ENCODE measurements around the gene RGN.
"Not testable (repeated sequence)": the region's sequence is repeated elsewhere in the genome, so short reads cannot be mapped to it uniquely, and the experiment has no call there.

The RGN gene

DNA sequence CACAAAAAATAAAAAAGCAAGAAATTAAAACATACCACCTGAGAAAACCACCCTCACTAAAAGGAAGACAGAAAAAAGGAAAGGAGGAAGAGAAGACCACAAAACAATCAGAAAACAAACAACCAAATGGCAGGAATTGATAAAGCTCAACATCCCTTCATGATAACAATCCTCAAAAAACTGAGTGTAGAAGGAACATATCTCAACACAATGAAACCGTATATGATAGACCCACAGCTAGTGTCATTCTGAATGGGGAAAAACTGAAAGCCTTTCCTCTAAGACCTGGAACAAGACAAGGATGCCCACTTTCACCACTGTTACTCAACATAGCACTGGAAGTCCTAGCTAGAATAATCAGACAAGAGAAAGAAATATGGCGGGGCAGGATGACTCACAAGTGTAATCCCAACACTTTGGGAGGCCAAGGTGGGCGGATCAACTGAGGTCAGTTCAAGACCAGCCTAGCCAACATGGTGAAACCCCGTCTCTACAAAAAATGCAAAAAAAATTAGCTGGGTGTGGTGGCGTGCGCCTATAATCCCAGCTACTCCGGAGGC lies 38.4 kb downstream of the RGN start:
- DNase-seq (ENCODE audit: low read depth in 2 of 2): not testable (repeated sequence)

GRCh38 chrX:47124466-47124865 lies 46.2 kb downstream of the RGN start:
- not testable (repeated sequence) for DNase-seq (ENCODE audit: low read depth in 2 of 2)

- peak; percentile 76 to 83 for DNase-seq (ENCODE audit: low read depth in 2 of 2)
Observed at GRCh38 chrX:47129157-47129898, 51.1 kb downstream of the RGN start.

GRCh38 chrX:47129899-47130358 lies 51.7 kb downstream of the RGN start:
- no peak for DNase-seq (ENCODE audit: low read depth in 2 of 2)

GRCh38 chrX:47133493-47133892 lies 55.2 kb downstream of the RGN start:
- DNase-seq (ENCODE audit: low read depth in 2 of 2): no peak

- DNase-seq (ENCODE audit: low read depth in 2 of 2): not testable (repeated sequence)
Observed at GRCh38 chrX:47135650-47136049, 57.4 kb downstream of the RGN start.

- no peak for DNase-seq (ENCODE audit: low read depth in 2 of 2)
Observed at GRCh38 chrX:47138171-47138570, 59.9 kb downstream of the RGN start.
